PC-3 (cell line): ENCODE results near the gene IST1.

Experiments
- EZH2 ChIP-seq: fragments of 300-600 bp; sonication (generic); IDR thresholded peaks from one replicate; pipeline ENCODE4 v1.6.1; 2017; ENCODE audit warnings: antibody characterized with exemption, mild to moderate bottlenecking, low read length; ENCODE audit not compliant: unreplicated experiment
- TF ChIP-seq, protein P1 (sequence below): fragments of 300-600 bp; sonication (generic); conservative IDR thresholded peaks from 2 replicates; pipeline ENCODE4 v1.5.1; 2017; ENCODE audit warnings: antibody characterized with exemption, low read depth, mild to moderate bottlenecking, low read length

DNA sequence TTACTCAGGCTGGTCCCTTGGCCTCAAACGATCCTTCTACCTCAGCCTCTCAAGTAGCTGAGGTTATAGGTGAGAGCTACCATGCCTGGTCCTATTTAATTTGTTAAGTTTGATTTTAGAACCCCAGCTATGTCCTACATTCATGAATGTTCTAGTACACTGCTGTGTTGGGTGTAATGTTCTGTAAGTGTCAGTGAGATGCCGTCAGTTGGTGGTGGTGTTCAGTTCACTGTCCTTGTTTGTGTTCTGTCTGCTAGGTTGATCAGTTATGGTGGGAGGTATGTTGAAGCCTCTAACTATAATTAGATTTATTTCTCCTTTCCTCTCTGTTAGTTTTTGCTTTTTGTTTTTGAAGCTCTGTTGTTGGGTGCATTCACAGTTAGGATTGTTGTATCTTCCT lies 8.3 kb downstream of the IST1 start:
- TF ChIP-seq, protein P1, sequence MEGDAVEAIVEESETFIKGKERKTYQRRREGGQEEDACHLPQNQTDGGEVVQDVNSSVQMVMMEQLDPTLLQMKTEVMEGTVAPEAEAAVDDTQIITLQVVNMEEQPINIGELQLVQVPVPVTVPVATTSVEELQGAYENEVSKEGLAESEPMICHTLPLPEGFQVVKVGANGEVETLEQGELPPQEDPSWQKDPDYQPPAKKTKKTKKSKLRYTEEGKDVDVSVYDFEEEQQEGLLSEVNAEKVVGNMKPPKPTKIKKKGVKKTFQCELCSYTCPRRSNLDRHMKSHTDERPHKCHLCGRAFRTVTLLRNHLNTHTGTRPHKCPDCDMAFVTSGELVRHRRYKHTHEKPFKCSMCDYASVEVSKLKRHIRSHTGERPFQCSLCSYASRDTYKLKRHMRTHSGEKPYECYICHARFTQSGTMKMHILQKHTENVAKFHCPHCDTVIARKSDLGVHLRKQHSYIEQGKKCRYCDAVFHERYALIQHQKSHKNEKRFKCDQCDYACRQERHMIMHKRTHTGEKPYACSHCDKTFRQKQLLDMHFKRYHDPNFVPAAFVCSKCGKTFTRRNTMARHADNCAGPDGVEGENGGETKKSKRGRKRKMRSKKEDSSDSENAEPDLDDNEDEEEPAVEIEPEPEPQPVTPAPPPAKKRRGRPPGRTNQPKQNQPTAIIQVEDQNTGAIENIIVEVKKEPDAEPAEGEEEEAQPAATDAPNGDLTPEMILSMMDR, result no peak
- no peak for TF ChIP-seq EZH2
